ENCODE data around the gene NXN. TPM values are rescaled to one million over a fixed set of nuclear protein-coding genes. Genes with fewer than 3 reads are reported as not detected.
"Not testable (repeated sequence)": the region's sequence is repeated elsewhere in the genome, so short reads cannot be mapped to it uniquely, and the experiment has no call there.

Gene NXN
- total RNA-seq, 1 experiment from 2014 or later = 71.6 TPM

- no peak for DNase-seq (ENCODE audit: low spot score)
These were observed 25.0 kb downstream of the NXN start for GRCh38 chr17:954431-955164.

- no peak for DNase-seq (ENCODE audit: low spot score)
These were observed 25.8 kb downstream of the NXN start for GRCh38 chr17:953767-954166.

GRCh38 chr17:952592-952991 lies 27.0 kb downstream of the NXN start:
- DNase-seq (ENCODE audit: low spot score) = not testable (repeated sequence)

DNA sequence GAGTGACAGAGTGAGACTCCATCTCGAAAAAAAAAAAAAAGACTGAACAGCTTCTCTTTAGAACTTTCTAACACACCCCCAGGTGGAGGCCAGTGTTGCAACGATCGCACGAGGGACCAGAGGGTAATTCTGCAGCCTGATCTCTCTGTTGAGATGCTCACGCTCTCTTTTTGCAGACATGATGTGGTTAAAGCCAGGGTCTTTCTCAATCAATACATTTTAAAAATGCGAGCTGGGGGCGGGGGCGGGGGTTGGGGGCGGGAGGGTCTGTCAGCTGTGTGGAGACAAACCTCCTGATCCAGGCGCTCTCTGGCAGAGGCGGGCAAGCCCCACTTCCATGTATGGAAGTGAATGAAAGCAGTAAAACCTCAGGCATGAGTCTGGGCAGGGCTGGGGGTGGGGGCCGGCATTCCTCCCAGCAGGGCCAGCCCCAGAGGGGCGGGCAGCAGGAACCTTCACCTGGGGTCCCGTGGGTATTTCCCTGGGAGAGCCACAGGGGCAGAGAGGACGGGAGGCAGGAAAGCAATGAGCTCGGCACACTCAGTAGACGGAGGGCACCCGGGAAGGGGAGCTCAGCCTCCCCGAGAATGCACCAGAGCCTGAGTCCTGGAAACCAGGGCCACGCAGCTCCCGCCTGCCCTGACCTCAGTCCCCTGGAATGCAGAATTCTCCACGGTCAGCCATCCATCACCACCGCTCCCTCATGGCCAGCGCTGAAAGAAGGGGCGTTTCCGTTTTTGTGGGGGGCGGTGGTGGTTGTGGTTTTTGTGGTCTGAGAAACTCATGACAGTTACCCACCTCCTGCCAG lies 28.0 kb downstream of the NXN start:
- peak; percentile 48 for DNase-seq (ENCODE audit: low spot score)

DNA sequence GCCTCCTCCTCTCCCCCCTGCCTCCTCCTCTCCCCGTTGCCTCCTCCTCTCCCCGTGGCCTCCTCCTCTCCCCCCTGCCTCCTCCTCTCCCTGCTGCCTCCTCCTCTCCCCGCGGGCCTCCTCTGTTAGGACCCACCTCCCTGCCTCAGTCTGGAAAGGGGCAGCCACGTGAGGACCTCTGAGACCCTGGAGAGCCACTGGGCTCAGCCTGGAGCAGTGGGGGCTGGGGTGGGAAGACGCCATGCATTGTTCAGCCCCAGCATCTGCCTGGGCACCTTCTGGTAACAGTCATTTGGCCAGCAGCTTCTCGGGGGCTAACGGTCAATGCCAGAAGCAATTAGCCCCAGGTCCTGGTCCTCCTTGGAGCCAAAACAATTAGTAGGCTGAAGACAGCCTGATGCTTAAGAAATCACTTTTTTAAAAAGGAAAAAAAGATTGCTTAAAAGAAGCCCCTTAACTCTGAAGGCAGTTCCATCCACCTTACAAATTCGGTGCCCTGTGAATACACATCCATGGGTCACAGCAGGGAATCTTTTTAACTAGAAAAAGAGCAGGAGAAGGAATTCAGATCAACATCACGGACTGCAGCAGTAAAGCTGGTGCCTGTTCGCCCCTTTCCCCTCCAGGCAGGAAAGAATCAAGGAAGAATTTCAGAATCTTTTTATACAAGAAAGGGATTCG lies 29.8 kb downstream of the NXN start:
- no peak for DNase-seq (ENCODE audit: low spot score)

DNA sequence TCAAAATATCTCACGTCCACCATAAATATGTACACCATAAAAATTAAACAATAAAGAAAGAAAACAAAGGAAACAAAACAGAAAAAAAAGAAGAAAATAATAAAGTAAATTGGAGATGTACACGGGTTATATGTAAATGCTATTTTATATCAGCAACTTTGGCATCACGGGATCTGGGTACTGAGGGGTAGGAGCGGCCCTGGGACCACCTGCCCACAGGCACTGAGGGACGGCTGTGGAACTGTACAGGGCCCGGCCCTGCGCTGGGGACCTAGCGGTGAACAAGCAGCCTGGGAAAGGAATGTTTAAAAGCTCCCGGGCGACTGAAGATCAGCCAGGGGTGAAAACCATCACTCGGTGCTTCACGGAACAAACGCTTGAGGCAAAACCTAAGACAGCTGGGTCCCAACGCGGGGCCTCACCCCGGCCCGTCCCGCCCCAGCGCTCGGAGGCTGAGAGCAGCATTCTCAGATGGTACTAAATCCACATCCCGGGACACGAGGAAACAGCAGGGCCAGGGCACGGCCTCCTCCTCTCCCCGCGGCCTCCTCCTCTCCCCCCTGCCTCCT lies 31.2 kb downstream of the NXN start:
- no peak for DNase-seq (ENCODE audit: low spot score)

DNA sequence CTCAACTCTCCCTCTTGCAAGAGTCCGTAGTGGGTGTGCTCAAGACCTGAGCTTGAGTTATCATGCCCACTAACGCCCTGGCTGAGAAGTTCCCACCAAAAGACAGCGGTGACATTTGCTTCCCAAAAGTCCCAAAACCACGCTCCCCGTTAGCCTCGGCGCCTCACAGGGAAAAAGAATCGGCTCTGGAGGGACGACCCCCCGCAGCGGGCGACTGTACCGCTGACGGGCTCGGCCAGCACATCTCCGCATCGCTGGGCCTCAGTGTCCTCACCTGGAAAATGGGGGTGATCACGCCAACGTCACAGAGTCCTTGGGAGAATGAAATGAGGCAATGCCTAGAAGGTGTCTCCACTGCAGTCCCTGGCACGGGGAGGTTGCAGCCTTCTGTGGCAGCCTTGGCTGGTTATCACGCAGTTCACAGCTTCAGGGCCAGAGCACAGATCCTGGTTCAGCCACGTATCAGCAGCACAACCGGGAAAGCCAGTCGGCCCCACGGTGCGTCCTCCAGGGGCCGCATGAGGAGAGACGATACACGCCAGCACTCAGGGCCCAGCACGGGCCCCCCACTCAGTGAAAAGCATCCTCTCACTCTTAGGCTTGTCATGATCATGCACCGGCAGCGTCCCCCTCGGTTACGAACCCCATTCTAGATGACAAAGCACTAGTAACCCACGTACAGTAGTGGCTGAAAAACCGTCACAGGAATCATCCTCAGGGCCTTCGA lies 32.9 kb downstream of the NXN start:
- DNase-seq (ENCODE audit: low spot score) = no peak

DNA sequence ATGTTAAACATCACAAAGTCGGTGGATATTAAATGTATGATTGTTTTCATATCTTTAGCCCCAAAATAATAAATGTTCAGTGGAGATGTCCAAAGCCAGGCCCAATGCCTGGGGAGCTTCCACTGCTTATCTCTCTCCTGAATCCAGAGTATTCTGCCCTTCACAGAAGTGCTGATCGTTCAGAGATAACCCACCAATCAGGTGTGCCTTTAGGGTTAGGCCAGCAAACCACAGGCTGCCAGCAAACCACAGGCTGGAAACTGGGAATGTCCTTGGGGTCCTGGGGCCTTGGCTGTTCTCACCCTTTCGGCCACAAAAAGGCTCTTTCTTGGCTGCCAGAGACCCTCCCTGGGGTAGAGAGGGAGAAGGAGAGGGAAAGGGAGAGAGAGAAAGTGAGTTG lies 33.9 kb downstream of the NXN start:
- no peak for DNase-seq (ENCODE audit: low spot score)

- no peak for DNase-seq (ENCODE audit: low spot score)
These were observed 35.2 kb downstream of the NXN start for GRCh38 chr17:944266-944826.

DNA sequence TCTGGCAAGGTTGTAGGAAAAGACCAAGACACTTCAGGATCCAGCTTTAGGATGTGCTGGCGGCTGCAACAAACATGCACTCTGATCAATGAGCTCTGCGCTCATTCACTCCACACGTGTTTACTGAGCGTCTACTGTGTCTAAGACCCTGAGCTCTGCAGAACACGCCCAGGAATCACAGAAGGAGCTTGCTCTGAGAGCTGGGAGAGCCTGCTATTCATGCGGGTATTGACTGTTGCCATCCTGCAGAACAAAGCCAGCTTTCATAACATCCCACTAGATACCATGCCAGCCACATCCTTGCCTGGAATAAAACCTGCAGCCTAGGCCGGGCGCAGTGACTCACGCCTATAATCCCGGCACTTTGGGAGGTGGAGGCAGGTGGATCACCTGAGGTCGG lies 44.1 kb downstream of the NXN start:
- DNase-seq (ENCODE audit: low spot score) = peak; percentile 23

DNA sequence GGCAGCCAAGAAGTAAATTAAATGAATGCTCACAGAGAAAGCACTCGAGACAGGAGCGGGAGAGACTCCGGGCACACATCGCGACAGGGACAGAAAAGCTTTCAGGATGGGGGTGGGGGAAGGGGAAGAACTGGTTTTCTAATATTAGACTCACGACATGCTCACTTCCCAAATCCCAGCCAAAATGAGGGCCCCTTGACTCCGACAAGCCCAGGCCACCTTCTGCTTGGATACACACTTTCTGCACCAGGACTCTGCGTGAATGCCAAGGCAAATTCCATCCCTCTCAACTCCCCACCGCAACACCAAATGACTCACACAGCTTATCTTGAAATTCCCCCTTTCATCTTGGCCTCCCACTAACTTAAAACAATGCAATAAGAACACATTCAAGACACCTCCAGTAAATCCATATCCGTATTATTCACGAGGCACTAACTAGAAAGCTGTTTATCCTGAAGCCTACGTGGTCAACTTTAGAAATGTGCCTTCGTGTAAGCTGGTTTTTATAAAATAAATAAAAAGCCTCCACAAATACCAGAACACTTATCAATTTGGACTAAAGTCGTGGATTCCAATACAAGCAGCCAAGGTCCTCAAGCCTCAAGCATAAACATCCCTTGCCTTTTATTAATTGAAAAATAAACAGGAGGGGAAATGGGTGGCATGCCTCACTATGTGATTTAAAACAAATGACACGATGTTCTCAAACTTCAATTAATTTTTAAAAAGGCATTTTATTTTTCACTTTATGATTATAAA lies 46.1 kb downstream of the NXN start:
- peak; percentile 73 for DNase-seq (ENCODE audit: low spot score)

DNA sequence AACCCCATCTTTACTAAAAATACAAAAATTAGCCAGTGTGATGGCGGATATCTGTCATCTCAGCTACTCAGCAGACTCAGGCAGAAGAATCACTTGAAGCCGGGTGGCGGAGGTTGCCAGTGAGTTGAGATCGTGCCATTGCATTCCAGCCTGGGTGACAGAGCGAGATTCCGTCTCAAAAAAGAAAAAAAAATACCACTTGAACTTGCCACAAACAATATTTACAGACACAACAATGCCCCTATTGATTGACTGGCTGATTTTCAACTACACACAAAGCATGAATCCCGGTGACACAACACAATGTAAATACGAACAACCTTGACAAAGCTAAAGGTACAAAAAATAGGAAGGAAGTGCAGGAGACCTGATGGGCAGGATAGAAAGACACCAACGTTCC lies 49.3 kb downstream of the NXN start:
- DNase-seq (ENCODE audit: low spot score) = no peak

- no peak for DNase-seq (ENCODE audit: low spot score)
These were observed 50.0 kb downstream of the NXN start for GRCh38 chr17:929586-929985.

- peak; percentile 66 for DNase-seq (ENCODE audit: low spot score)
These were observed 51.7 kb downstream of the NXN start for GRCh38 chr17:927611-928461.

GRCh38 chr17:925817-926216 lies 53.8 kb downstream of the NXN start:
- no peak for DNase-seq (ENCODE audit: low spot score)

DNA sequence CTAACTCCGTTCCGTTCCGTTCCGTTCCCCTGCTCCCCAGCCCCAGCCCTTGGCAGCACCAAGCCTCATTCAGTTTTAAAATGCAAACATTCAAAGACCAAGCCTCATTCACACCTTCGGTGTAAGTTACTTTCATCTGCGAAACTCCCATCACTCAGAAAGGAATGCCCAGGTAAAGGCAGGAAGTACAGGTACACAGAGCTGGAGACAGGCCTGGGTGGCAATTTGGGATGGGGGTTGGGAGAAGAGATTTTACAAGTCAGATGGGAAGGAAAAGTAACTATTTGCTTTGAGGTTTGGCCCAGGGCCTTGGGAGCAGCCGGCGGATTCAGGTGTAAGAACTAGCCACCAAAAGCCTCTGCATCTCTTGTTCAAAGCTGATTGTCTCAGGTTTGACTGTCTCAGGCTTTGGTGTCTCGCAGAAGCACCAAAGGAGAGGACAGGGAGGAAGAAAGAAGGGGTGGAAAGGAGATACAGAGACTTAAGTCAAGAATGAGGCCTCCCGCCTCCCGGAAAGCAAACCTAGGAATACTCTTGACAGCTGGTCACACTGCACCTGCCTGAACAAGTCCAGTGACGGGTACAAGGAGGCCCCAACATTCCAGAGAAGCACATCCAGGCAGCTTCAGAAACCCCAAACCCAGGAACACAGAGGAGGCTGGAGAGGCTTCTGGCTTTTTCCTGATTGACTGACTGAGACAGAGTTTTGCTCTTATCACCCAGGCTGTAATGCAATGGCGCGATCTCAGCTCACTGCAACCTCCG lies 54.7 kb downstream of the NXN start:
- DNase-seq (ENCODE audit: low spot score) = peak; percentile 48

GRCh38 chr17:924306-924705 lies 55.3 kb downstream of the NXN start:
- DNase-seq (ENCODE audit: low spot score) = not testable (repeated sequence)

- no peak for DNase-seq (ENCODE audit: low spot score)
These were observed 55.9 kb downstream of the NXN start for GRCh38 chr17:923633-924032.

DNA sequence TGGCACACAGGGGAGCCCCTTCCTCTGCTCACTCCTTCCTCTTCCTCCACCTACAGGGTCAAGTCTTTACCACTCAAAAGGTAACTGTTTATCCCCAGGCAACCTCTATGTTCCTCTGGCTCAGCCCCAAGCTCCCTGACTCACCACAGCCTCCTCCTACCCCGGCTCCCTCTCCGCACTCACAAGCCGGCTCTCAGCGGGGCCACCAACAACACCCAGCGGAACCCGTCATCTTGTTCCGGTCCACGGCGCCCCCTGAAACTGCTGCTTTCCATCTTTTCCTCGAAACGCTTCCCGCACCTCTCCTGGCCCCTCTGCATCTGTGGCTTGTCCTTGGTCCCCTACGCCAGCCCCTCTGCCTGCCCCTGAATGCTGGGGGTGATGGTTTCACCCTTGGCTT lies 58.4 kb downstream of the NXN start:
- no peak for DNase-seq (ENCODE audit: low spot score)
